Measurements from ENCODE around the gene PAK4.

DNA sequence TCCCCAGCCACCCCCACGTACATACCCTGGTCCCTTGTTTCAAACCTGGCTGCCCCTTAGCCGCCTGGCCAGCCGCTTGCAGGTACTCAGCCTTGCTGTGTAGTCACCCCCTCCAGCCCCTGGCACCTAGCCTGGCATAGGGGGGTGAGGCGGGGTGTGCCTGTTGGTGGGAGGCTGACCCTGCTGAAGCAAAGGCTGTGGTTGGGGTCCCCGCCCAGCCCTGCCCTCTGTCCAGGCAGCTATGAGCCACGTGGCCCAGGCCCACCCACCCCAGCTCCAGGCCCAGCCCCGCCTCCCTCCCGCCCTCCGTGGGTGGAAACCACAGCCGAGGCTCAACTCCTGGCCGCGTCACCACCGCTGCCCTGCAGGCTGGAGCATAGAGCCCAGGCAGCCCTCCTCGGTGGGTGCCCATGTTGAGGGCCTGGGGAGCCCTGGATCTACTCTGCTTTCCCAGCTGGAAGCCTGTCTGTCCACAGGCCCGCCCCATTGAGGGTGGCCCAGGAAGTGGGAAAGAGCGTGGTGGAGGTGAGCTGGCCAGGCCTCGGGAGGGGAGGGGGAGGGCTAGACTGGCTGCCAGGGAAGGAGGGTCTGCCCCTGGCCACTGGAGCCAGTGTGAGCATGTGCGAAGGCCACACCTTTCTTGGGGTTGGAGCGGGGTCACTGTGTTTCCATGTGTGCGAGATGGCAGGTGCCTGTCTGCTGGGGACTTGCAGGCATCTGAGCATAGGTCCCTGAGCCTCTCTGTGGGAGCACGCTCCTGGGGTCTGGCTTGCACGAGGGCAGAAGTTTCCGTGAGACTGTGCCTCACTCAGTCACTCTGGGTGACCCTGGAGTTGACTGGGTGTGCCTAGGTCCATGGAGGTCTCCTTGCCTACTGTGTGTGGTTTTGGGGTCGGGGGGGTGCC is 31.0 kb downstream of the PAK4 start:
- TF ChIP-seq, protein P1, sequence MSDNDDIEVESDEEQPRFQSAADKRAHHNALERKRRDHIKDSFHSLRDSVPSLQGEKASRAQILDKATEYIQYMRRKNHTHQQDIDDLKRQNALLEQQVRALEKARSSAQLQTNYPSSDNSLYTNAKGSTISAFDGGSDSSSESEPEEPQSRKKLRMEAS (IDR thresholded peaks at IDR 0.05), result no peak
- TF ChIP-seq, protein P2, sequence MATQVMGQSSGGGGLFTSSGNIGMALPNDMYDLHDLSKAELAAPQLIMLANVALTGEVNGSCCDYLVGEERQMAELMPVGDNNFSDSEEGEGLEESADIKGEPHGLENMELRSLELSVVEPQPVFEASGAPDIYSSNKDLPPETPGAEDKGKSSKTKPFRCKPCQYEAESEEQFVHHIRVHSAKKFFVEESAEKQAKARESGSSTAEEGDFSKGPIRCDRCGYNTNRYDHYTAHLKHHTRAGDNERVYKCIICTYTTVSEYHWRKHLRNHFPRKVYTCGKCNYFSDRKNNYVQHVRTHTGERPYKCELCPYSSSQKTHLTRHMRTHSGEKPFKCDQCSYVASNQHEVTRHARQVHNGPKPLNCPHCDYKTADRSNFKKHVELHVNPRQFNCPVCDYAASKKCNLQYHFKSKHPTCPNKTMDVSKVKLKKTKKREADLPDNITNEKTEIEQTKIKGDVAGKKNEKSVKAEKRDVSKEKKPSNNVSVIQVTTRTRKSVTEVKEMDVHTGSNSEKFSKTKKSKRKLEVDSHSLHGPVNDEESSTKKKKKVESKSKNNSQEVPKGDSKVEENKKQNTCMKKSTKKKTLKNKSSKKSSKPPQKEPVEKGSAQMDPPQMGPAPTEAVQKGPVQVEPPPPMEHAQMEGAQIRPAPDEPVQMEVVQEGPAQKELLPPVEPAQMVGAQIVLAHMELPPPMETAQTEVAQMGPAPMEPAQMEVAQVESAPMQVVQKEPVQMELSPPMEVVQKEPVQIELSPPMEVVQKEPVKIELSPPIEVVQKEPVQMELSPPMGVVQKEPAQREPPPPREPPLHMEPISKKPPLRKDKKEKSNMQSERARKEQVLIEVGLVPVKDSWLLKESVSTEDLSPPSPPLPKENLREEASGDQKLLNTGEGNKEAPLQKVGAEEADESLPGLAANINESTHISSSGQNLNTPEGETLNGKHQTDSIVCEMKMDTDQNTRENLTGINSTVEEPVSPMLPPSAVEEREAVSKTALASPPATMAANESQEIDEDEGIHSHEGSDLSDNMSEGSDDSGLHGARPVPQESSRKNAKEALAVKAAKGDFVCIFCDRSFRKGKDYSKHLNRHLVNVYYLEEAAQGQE (IDR thresholded peaks at IDR 0.05; ENCODE audit: low read depth), result no peak
- TF ChIP-seq NFIC (IDR thresholded peaks at IDR 0.05), result no peak
- no peak for TF ChIP-seq CREB1 (IDR thresholded peaks at IDR 0.05; ENCODE audit: low read depth)
- TF ChIP-seq, protein P3, sequence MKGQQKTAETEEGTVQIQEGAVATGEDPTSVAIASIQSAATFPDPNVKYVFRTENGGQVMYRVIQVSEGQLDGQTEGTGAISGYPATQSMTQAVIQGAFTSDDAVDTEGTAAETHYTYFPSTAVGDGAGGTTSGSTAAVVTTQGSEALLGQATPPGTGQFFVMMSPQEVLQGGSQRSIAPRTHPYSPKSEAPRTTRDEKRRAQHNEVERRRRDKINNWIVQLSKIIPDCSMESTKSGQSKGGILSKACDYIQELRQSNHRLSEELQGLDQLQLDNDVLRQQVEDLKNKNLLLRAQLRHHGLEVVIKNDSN (IDR thresholded peaks at IDR 0.05), result no peak
- no peak for TF ChIP-seq ZBTB7A (IDR thresholded peaks at IDR 0.05; ENCODE audit: low read depth)
- TF ChIP-seq TAF1 (IDR thresholded peaks at IDR 0.05; ENCODE audit: low read depth), result no peak
- no peak for TF ChIP-seq EGR1 (IDR thresholded peaks at IDR 0.05)
- no peak for TF ChIP-seq YY1 (IDR thresholded peaks at IDR 0.05; ENCODE audit: low read depth)
- TF ChIP-seq FOXM1 (IDR thresholded peaks at IDR 0.05; ENCODE audit: borderline replicate concordance, low read depth), result no peak
